GM12872 (cell line): Measurements from ENCODE around the gene TSPOAP1.
A peak's percentile ranks its signal among the peaks of the same experiment; 100 is the strongest.

Experiments used
- CTCF ChIP-seq: IDR thresholded peaks from 3 replicates; pipeline ENCODE4 v1.5.1; 2011; ENCODE audit warnings: low read depth, mild to moderate bottlenecking, low read length, moderate library complexity; ENCODE audit not compliant: insufficient read depth

TSPOAP1 gene

GRCh38 chr17:58341861-58342475 lies 13.4 kb upstream of the TSPOAP1 start:
- TF ChIP-seq CTCF = no peak

- no peak for TF ChIP-seq CTCF
Measured at GRCh38 chr17:58340405-58340876, 11.8 kb upstream of the TSPOAP1 start.

- no peak for TF ChIP-seq CTCF
Measured at GRCh38 chr17:58339755-58340404, 11.3 kb upstream of the TSPOAP1 start.

GRCh38 chr17:58338841-58339754 lies 10.5 kb upstream of the TSPOAP1 start:
- no peak for TF ChIP-seq CTCF

- peak; percentile 40; the same call in 2 of the 3 replicates for TF ChIP-seq CTCF
Measured at GRCh38 chr17:58338454-58338840, 9.9 kb upstream of the TSPOAP1 start.

GRCh38 chr17:58337600-58338453 lies 9.2 kb upstream of the TSPOAP1 start:
- TF ChIP-seq CTCF = no peak; the same call in 2 of the 3 replicates
